OCI-LY7 (cell line): ENCODE data around the gene SGMS1. TPM values are rescaled to one million over a fixed set of nuclear protein-coding genes. Genes with fewer than 3 reads are reported as not detected.

Experiments
- BruUV-seq: library from RNA; stranded (reverse); fragments of 400-500 nt; replicated peaks from 2 replicates; lab custom pipeline; 2021; lab: Mats Ljungman, UMichigan
- CTCF ChIA-PET: fragments of 300-600 bp; sonication (Branson Sonifier 250); formaldehyde crosslinking; loops from one replicate; lab custom pipeline; 2022; ENCODE audit warnings: antibody characterized with exemption; ENCODE audit not compliant: unreplicated experiment; lab: Charles Lee
- POLR2A ChIA-PET: fragments of 300-600 bp; sonication (Branson Sonifier 250); formaldehyde crosslinking; loops from one replicate; lab custom pipeline; 2022; ENCODE audit warnings: antibody characterized with exemption; lab: Charles Lee
- DNase-seq: peaks from one replicate; pipeline ENCODE4 v3.0.0-alpha.2; 2015; ENCODE audit warnings: low spot score
- H2AFZ ChIP-seq: fragments of 200-600 bp; sonication (generic), shearing (Covaris generic); 2 replicates; pipeline ENCODE4 v1.6.1; 2014; ENCODE audit warnings: mild to moderate bottlenecking, antibody characterized with exemption, low read length, moderate library complexity
- H3K27ac ChIP-seq: fragments of 200-600 bp; sonication (generic); 2 replicates; pipeline ENCODE4 v1.5.1; 2014; ENCODE audit warnings: mixed run types, low read depth, mild to moderate bottlenecking, moderate library complexity, low read length, inconsistent platforms; ENCODE audit not compliant: poor library complexity, severe bottlenecking
- H3K36me3 ChIP-seq: fragments of 200-600 bp; sonication (generic); 2 replicates; pipeline ENCODE4 v1.6.1; 2014; ENCODE audit warnings: mild to moderate bottlenecking, antibody characterized with exemption, low read length, moderate library complexity, mixed read lengths; ENCODE audit not compliant: insufficient read depth
- H3K4me1 ChIP-seq: fragments of 200-600 bp; sonication (generic); 2 replicates; pipeline ENCODE4 v1.5.1; 2014; ENCODE audit warnings: mild to moderate bottlenecking, low read length; ENCODE audit not compliant: insufficient read depth, poor library complexity, severe bottlenecking
- H3K4me2 ChIP-seq: fragments of 200-600 bp; sonication (generic); 2 replicates; pipeline ENCODE4 v1.6.1; 2014; ENCODE audit warnings: mild to moderate bottlenecking, low read length
- H3K4me3 ChIP-seq: fragments of 200-600 bp; sonication (generic); 2 replicates; pipeline ENCODE4 v1.5.1; 2014; ENCODE audit warnings: mild to moderate bottlenecking, low read depth, low read length; ENCODE audit not compliant: poor library complexity, severe bottlenecking
- H3K79me2 ChIP-seq: fragments of 200-600 bp; sonication (generic); 2 replicates; pipeline ENCODE4 v1.6.1; 2016; ENCODE audit warnings: low read depth, mild to moderate bottlenecking, low read length, moderate library complexity, mixed read lengths; ENCODE audit not compliant: insufficient read depth
- H3K9me2 ChIP-seq: fragments of 200-600 bp; sonication (generic); 2 replicates; pipeline ENCODE4 v1.6.1; 2016; ENCODE audit warnings: mild to moderate bottlenecking, low read length, mixed read lengths; ENCODE audit not compliant: insufficient read depth
- H3K9me3 ChIP-seq: fragments of 200-600 bp; sonication (generic); 2 replicates; pipeline ENCODE4 v1.6.1; 2014; ENCODE audit warnings: mild to moderate bottlenecking, mixed run types, low read length, mixed read lengths
- H4K20me1 ChIP-seq: fragments of 200-600 bp; sonication (generic); 2 replicates; pipeline ENCODE4 v1.6.1; 2014; ENCODE audit warnings: mild to moderate bottlenecking, antibody characterized with exemption, low read length, moderate library complexity, mixed read lengths; ENCODE audit not compliant: insufficient read depth
- CTCF ChIP-seq: fragments of 200-600 bp; sonication (generic); conservative IDR thresholded peaks from 2 replicates; pipeline ENCODE4 v1.5.1; 2014; ENCODE audit warnings: mild to moderate bottlenecking, antibody characterized with exemption, low read length, moderate library complexity, mixed read lengths
- EZH2phosphoT487 ChIP-seq: fragments of 200-600 bp; sonication (generic); IDR thresholded peaks from 2 replicates; pipeline ENCODE4 v1.6.1; 2018; ENCODE audit warnings: low read depth, borderline replicate concordance, mild to moderate bottlenecking, mixed run types, antibody characterized with exemption, low read length, moderate library complexity, mixed read lengths
- intact Hi-C: fragments of 100-400 bp; cut with micrococcal nuclease; formaldehyde crosslinking; loops from one replicate; pipeline ENCODE4 v1.10.0; 2022; ENCODE audit not compliant: unreplicated experiment
- total RNA-seq, 2 experiments: library from RNA; depleted of rRNA in 1 of 2; stranded (reverse); fragments of >200 nt in 1 of 2; shearing (Covaris generic) in 1 of 2; gene quantifications; 2 replicates each; pipeline ENCODE4 v1.2.3, GENCODE V29; 2014 to 2022

The SGMS1 gene
- total RNA-seq, 2 experiments from 2014 or later, result 45.4 to 57.5 TPM

DNA sequence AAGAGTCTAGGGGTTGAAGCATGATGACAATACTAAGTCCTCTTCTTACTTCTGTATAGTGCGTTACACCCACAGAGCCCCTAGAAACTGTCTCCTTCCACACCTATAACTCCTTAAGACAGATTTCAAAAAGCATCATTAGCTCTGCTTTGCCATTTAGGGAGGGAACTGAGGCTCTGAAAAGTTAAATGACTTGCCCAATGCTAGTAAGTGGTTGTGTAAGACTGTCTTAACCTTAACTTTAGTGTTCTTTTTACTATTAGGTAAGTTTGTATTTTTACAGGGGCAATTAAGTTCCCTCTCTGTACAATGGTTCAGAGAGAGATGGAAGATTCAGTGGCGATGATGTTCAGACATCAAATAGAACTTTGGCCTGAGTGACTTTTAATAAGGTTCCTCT, 299.7 kb downstream of the SGMS1 start:
- Histone ChIP-seq H3K4me1 (peaks cover 8% of the 10 kb centered on the region), H3K9me3 (no peaks in the 10 kb centered on the region), H2AFZ (no peak overlapping the region), H4K20me1 (no peaks in the 10 kb centered on the region), H3K36me3 (peaks cover 87% of the 10 kb centered on the region), H3K79me2 (no peaks in the 10 kb centered on the region), H3K9me2 (no peaks in the 10 kb centered on the region), H3K27ac (no peak overlapping the region), H3K4me2 (no peak overlapping the region), H3K4me3 (no peak overlapping the region)
- no peak for DNase-seq
- TF ChIP-seq EZH2phosphoT487 (no peak), CTCF (no peak)
- CTCF ChIA-PET, result no interaction called here
- POLR2A ChIA-PET, result interaction anchor here (0.6 to 1.6 kb wide), 2 partner anchors 10 to 735 kb away, joined by 3 to 8 read pairs; no protein-coding TSS in a partner anchor
- intact Hi-C loops, result no loop called here
- BruUV-seq, result no TSS peak

GRCh38 chr10:50322077-50322476, 301.7 kb downstream of the SGMS1 start:
- Histone ChIP-seq H3K4me2 (no peak overlapping the region), H3K4me1 (peaks cover 9% of the 10 kb centered on the region), H3K4me3 (no peak overlapping the region), H3K36me3 (peaks cover 80% of the 10 kb centered on the region), H3K9me3 (no peaks in the 10 kb centered on the region), H2AFZ (no peak overlapping the region), H3K9me2 (no peaks in the 10 kb centered on the region), H4K20me1 (no peaks in the 10 kb centered on the region), H3K27ac (no peak overlapping the region), H3K79me2 (no peaks in the 10 kb centered on the region)
- intact Hi-C loops, result no loop called here
- BruUV-seq, result no TSS peak
- no peak for DNase-seq
- CTCF ChIA-PET, result interaction anchor here (0.6 kb wide), 1 partner anchor 14 kb away, joined by 3 read pairs; no protein-coding TSS in a partner anchor
- POLR2A ChIA-PET, result interaction anchor here (0.7 to 1.5 kb wide), 2 partner anchors 9 to 39 kb away, joined by 3 read pairs; no protein-coding TSS in a partner anchor
- TF ChIP-seq CTCF (no peak), EZH2phosphoT487 (no peak)

DNA sequence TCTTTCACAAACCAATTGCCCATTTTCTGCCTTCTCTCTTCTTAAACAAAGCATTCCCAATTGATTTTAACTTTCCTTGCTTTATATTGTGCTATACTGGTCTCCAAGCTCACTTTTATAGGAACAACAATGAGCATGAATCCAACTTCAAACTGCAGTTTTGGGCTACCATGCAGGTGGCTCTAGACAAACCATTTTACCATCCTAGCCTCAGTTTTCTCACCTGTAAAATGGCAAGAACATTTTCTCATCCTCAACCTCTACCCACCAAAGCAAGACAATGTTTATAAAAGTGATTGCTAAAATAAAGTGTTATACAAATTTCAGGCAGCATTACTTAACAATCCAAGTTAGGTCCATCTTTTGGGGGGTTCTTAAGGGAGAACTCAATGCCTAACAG, 305.6 kb downstream of the SGMS1 start:
- BruUV-seq, result no TSS peak
- intact Hi-C loops, result no loop called here
- POLR2A ChIA-PET, result interaction anchor here (0.7 to 2.5 kb wide), 6 partner anchors 8 to 267 kb away, joined by 3 to 17 read pairs (median 3); no protein-coding TSS in a partner anchor

More for the DNA sequence above, 305.6 kb downstream of the SGMS1 start:
- Histone ChIP-seq H3K4me1 (peaks cover 25% of the 10 kb centered on the region), H3K4me3 (no peak overlapping the region), H3K27ac (no peak overlapping the region), H3K36me3 (peaks cover 52% of the 10 kb centered on the region), H3K9me2 (no peaks in the 10 kb centered on the region), H3K9me3 (no peaks in the 10 kb centered on the region), H4K20me1 (no peaks in the 10 kb centered on the region), H3K79me2 (peaks cover 6% of the 10 kb centered on the region), H3K4me2 (no peak overlapping the region), H2AFZ (no peak overlapping the region)
- DNase-seq, result no peak
- CTCF ChIA-PET, result no interaction called here
- TF ChIP-seq CTCF, result no peak
- TF ChIP-seq EZH2phosphoT487, result no peak
